H1 (cell line): Measurements from ENCODE around the gene KMT5B. TPM values are rescaled to one million over a fixed set of nuclear protein-coding genes. Genes with fewer than 3 reads are reported as not detected.

Experiments used
- BACH1 ChIP-seq: IDR thresholded peaks from 2 replicates; pipeline ENCODE4 v1.6.1; 2012; ENCODE audit warnings: low read length, improper control_type of control experiment
- CBX5 ChIP-seq: fragments of 300-800, 300-1000 bp; sonication (generic); IDR thresholded peaks from 2 replicates; pipeline ENCODE4 v1.7.1; 2016; ENCODE audit warnings: antibody characterized with exemption, low read length, low read depth
- CBX8 ChIP-seq: fragments of 300-800, 300-1000 bp; sonication (generic); IDR thresholded peaks from 2 replicates; pipeline ENCODE4 v1.7.1; 2016; ENCODE audit warnings: low read depth, low read length, borderline replicate concordance
- CEBPB ChIP-seq: IDR thresholded peaks from 2 replicates; pipeline ENCODE4 v1.6.1; 2012; ENCODE audit warnings: low read depth, low read length
- CHD1 ChIP-seq: IDR thresholded peaks from 2 replicates; pipeline ENCODE4 v1.6.1; 2012; ENCODE audit warnings: low read depth, low read length, improper control_type of control experiment
- EGR1 ChIP-seq: IDR thresholded peaks from 2 replicates; pipeline ENCODE4 v1.6.1; 2011; ENCODE audit warnings: low read depth, low read length, borderline replicate concordance
- GABPA ChIP-seq: IDR thresholded peaks from 2 replicates; pipeline ENCODE4 v1.6.1; 2011; ENCODE audit warnings: mild to moderate bottlenecking, low read length, moderate library complexity, borderline replicate concordance; ENCODE audit not compliant: insufficient read depth
- KDM4A ChIP-seq: IDR thresholded peaks from one replicate; pipeline ENCODE4 v1.7.1; 2012; ENCODE audit warnings: low read depth, mild to moderate bottlenecking, moderate library complexity, low read length, inconsistent platforms; ENCODE audit not compliant: severe bottlenecking
- KDM5A ChIP-seq: fragments of 200-600 bp; IDR thresholded peaks from 2 replicates; pipeline ENCODE4 v1.7.1; 2012; ENCODE audit warnings: mild to moderate bottlenecking, low read length, inconsistent platforms, mixed read lengths
- MAFK ChIP-seq: IDR thresholded peaks from 2 replicates; pipeline ENCODE4 v1.6.1; 2012; ENCODE audit warnings: low read depth, mild to moderate bottlenecking, improper control_type of control experiment, low read length
- NANOG ChIP-seq: IDR thresholded peaks from 2 replicates; pipeline ENCODE4 v1.6.1; 2011; ENCODE audit warnings: low read length, low read depth, mild to moderate bottlenecking, inconsistent platforms; ENCODE audit not compliant: insufficient read depth, poor library complexity, severe bottlenecking
- PHF8 ChIP-seq: fragments of 200-600 bp; sonication (generic); conservative IDR thresholded peaks from 2 replicates; pipeline ENCODE4 v1.7.1; 2012; ENCODE audit warnings: low read depth, mild to moderate bottlenecking, inconsistent platforms, low read length, moderate library complexity
- POLR2AphosphoS5 ChIP-seq: IDR thresholded peaks from 2 replicates; pipeline ENCODE4 v1.6.1; 2011; ENCODE audit warnings: low read depth, low read length
- RFX5 ChIP-seq: IDR thresholded peaks from 2 replicates; pipeline ENCODE4 v1.6.1; 2011; ENCODE audit warnings: low read depth, low read length, improper control_type of control experiment, borderline replicate concordance
- RNF2 ChIP-seq: fragments of 200-900, 300-1000 bp; sonication (generic); IDR thresholded peaks from 2 replicates; pipeline ENCODE4 v1.7.1; 2016; ENCODE audit warnings: borderline replicate concordance, low read depth, mild to moderate bottlenecking, antibody characterized with exemption, low read length; ENCODE audit not compliant: poor library complexity, severe bottlenecking; ENCODE audit errors: missing control alignments
- SAP30 ChIP-seq: fragments of 300-600 bp; sonication (generic); IDR thresholded peaks from 2 replicates; pipeline ENCODE4 v1.7.1; 2012; ENCODE audit warnings: low read length, moderate library complexity, mild to moderate bottlenecking, inconsistent platforms; ENCODE audit not compliant: insufficient read depth, insufficient replicate concordance
- SIRT6 ChIP-seq: IDR thresholded peaks from one replicate; pipeline ENCODE4 v1.7.1; 2012; ENCODE audit warnings: low read length, inconsistent platforms
- SIX5 ChIP-seq: IDR thresholded peaks from 2 replicates; pipeline ENCODE4 v1.6.1; 2011; ENCODE audit warnings: mild to moderate bottlenecking, low read depth, low read length
- SP1 ChIP-seq: IDR thresholded peaks from 2 replicates; pipeline ENCODE4 v1.6.1; 2011; ENCODE audit warnings: low read depth, low read length
- TCF12 ChIP-seq: IDR thresholded peaks from 2 replicates; pipeline ENCODE4 v1.6.1; 2011; ENCODE audit warnings: low read depth, mild to moderate bottlenecking, low read length
- ZNF274 ChIP-seq: IDR thresholded peaks from 2 replicates; pipeline ENCODE4 v1.7.0; 2012; ENCODE audit warnings: low read length, borderline replicate concordance; ENCODE audit errors: extremely low read depth
- polyA plus RNA-seq, 7 experiments: library from polyadenylated mRNA; depleted of rRNA in 3 of 7; stranded (reverse) in 5 of 7; unstranded in 2 of 7; fragments of >200 nt in 5 of 7; fragments of 200-250 nt in 2 of 7; gene quantifications; 1 replicate in 5 of 7; 2 replicates in 1 of 7; 4 replicates in 1 of 7; pipeline versions ENCODE4 v1.2.1 to v1.2.3, GENCODE V29; 2011 to 2013; ENCODE audit warnings: missing spikeins in 2 of 7, mixed read lengths in 2 of 7
- total RNA-seq: library from RNA; stranded (reverse); fragmentation: NEBNext Ultra II Directional; extraction: Animal tissue kit (Norgen Biotek cat#: 25700); gene quantifications from 2 replicates; pipeline ENCODE4 v1.2.1, GENCODE V29; 2021
- TF ChIP-seq, protein P1 (sequence below): IDR thresholded peaks from 2 replicates; pipeline ENCODE4 v1.6.1; 2011; ENCODE audit warnings: low read length, improper control_type of control experiment
- TF ChIP-seq, protein P2 (sequence below): IDR thresholded peaks from 2 replicates; pipeline ENCODE4 v1.6.1; 2011; ENCODE audit warnings: low read depth, mild to moderate bottlenecking, low read length; ENCODE audit not compliant: insufficient read depth

KMT5B gene
- total and polyA plus RNA-seq, 2 of the 8 experiments (the other 6 are each of a cell fraction or from before 2014, with no cell fraction given) = 11.0 to 40.8 TPM

DNA sequence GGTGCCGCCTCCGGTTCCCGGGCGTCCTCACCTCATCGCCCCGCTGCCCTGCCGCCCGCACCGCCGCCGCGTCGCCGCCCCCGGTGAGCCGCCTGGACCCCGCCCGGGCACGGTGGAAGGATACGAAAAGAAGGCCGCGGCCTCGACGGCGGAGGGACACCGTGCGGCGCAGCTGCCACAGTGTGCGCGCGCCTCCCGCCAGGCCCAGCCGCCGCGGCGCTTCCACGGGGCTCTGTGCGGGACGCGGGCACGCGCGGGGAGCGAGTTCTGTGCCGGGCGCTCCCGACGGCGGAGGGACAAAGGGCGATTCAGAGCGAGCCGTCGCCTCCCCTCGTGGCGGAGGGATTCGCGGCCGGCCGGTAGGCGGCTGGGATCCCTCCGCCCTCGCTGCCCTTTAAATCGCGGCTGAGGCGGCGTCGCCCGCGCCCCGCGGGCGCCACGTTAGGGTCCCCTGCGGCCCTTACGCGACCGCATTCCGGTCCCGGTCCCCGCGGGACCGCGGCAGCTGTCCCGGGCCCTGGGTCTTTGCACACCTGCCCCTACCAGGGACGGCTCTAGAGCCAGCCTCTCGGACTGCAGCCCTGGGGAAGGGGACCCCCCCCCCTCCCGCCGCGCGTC is 568 bp upstream of the KMT5B start (continued):
- TF ChIP-seq SAP30 = no peak
- TF ChIP-seq CBX5 = no peak
- TF ChIP-seq POLR2AphosphoS5 = peak; percentile 76
- no peak for TF ChIP-seq ZNF274
- TF ChIP-seq CHD1 = no peak
- no peak for TF ChIP-seq RNF2
- no peak for TF ChIP-seq CEBPB
- no peak for TF ChIP-seq SP1
- TF ChIP-seq, protein P1, sequence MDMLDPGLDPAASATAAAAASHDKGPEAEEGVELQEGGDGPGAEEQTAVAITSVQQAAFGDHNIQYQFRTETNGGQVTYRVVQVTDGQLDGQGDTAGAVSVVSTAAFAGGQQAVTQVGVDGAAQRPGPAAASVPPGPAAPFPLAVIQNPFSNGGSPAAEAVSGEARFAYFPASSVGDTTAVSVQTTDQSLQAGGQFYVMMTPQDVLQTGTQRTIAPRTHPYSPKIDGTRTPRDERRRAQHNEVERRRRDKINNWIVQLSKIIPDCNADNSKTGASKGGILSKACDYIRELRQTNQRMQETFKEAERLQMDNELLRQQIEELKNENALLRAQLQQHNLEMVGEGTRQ = no peak
- no peak for TF ChIP-seq GABPA
- peak; percentile 79 for TF ChIP-seq BACH1
- no peak for TF ChIP-seq RFX5
- no peak for TF ChIP-seq MAFK
- TF ChIP-seq SIX5 = no peak
- TF ChIP-seq TCF12 = no peak
- no peak for TF ChIP-seq NANOG
- TF ChIP-seq KDM4A = peak; percentile 62
- TF ChIP-seq CBX8 = no peak
- no peak for TF ChIP-seq SIRT6
- TF ChIP-seq EGR1 = no peak
- TF ChIP-seq, protein P2, sequence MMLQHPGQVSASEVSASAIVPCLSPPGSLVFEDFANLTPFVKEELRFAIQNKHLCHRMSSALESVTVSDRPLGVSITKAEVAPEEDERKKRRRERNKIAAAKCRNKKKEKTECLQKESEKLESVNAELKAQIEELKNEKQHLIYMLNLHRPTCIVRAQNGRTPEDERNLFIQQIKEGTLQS = no peak
- TF ChIP-seq PHF8 = peak; percentile 96
- TF ChIP-seq KDM5A = no peak
